ENCODE data around the gene ZNF888. TPM values are rescaled to one million over a fixed set of nuclear protein-coding genes. Genes with fewer than 3 reads are reported as not detected.
"Not testable (repeated sequence)": the region's sequence is repeated elsewhere in the genome, so short reads cannot be mapped to it uniquely, and the experiment has no call there.

Gene ZNF888
- polyA plus RNA-seq, 1 donor from 2014 or later = 2.1 TPM

DNA sequence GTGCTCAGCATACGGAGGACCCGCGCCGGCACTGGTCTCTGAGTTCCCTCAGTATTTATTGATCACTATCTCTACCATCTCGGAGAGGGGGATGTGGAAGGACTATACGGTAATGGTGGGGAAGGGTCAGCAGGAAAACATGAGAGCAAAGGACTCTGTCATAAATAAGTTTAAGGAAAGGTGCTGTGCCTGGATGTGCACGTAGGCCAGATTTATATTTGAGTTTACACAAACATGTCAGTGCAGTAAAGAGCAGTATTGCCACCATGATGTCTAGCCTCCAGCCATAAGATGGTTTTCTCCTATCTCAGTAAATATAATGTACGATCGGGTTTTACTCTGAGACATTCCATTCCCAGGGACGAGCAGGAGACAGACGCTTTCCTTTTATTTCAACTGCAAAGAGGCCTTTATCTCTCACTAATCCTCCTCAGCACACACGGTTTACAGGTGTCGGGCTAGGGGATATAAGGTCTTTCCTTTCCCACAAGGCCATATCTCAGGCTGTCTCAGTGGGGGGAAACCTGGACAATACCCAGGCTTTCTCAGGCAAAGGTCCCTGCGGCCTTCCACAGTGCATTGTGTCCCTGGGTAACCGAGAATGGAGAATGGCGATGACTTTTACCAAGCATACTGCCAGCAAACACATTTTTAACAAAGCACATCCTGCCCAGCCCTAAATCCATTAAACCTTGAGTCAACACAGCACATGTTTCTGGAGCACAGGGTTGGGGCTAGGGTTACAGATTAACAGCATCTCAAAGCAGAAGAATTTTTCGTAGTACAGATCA lies 21.7 kb upstream of the ZNF888 start:
- H3K27ac Mint-ChIP-seq = peak overlapping the region in 1 of 3 donors; percentile 47
- not testable (repeated sequence) for H3K27me3 Mint-ChIP-seq

DNA sequence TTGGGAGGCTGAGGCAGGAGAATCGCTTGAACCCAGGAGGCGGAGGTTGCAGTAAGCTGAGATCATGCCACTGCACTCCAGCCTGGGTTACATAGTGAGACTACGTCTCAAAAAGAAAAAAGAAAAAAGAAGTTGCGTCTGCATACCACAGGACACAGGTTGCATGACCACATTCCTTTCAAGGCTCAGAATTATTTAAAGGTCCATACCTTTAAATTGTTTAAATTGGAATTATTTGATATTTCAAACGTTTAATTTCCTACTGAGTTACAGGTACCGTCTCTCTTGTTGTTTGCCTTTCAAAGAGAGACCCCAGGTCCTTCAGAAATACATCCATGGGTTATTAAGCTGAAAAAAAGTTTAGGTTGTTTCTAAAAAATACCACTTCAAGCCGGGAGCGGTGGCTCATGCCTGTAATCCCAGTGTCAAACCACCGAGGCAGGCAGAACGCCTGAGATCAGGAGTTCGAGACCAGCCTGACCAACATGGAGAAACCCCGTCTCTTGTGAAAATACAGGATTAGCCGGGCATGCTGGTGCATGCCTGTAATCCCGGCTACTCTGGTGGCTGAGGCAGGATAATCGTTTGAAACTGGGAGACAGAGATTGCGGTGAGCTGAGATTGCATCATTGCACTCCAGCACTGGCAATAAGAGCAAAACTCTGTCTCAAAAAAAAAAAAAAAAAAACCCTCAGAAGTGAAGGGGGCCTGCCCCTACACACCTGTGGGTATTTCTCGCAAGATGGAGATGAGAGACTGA lies 20.8 kb upstream of the ZNF888 start:
- Mint-ChIP-seq H3K9me3 (peaks cover 0 to 12% (median 6%) of the 10 kb centered on the region in 3 donors), H3K36me3 (peaks cover 1% of the 10 kb centered on the region), H3K4me3 (peak overlapping the region in 2 of 4 donors; percentile 37 to 100), H3K4me1 (peaks cover under 1 to 11% (median 10%) of the 10 kb centered on the region in 3 donors), H3K27ac (peak overlapping the region in 1 of 3 donors; percentile 47), H3K27me3 (no peaks in the 10 kb centered on the region)

More for the DNA sequence above, 21.7 kb upstream of the ZNF888 start:
- Mint-ChIP-seq H3K9me3 (peaks cover 3 to 19% (median 7%) of the 10 kb centered on the region in 3 donors), H3K4me3 (peak overlapping the region in 3 of 4 donors; percentile 21 to 61 (median 60))
- H3K36me3 Mint-ChIP-seq, H3K4me1 Mint-ChIP-seq: not testable (repeated sequence)

DNA sequence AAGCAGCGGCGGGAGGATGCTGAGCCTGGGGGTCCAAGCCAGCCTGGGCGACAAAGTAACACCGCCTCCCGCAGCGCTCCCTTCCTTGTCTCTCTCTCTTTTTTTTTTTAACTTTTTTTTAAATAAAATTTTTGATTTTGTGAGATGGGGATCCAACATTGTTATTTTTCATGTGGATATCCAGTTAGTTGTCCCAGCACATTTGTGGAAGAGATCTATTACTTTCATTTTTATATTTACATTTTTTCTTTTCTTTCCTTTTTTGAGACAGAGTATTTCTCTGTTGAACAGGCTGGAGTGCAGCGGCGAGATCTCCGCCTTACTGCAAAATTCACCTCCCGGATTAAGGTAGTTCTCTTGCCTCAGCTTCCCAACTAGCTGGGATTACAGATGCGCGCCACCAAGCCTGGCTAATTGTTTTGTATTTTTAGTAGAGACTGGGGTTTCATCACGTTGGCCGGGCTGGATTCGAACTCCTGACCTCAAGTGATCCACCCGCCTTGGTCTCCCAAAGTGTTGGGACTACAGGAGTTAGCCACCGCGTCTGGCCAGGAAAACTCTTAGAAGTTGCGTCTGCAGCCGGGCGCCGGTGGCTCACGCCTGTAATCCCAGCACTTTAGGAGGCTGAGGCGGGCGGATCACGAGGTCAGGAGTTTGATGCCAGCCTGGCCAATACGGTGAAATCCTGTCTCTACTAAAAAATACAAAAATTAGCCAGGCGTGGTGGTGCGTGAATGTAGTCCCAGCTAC lies 20.1 kb upstream of the ZNF888 start:
- H3K9me3 Mint-ChIP-seq = peaks cover 0 to 16% (median 8%) of the 10 kb centered on the region in 3 donors
- H3K4me3 Mint-ChIP-seq = peak overlapping the region; percentile 92 to 100 (median 98)
- no peaks in the 10 kb centered on the region for H3K27me3 Mint-ChIP-seq
- peak overlapping the region in 2 of 3 donors; percentile 84 to 96 for H3K27ac Mint-ChIP-seq
- H3K36me3 Mint-ChIP-seq = peaks cover 3% of the 10 kb centered on the region
- H3K4me1 Mint-ChIP-seq = peaks cover 8 to 17% (median 10%) of the 10 kb centered on the region in 3 donors

DNA sequence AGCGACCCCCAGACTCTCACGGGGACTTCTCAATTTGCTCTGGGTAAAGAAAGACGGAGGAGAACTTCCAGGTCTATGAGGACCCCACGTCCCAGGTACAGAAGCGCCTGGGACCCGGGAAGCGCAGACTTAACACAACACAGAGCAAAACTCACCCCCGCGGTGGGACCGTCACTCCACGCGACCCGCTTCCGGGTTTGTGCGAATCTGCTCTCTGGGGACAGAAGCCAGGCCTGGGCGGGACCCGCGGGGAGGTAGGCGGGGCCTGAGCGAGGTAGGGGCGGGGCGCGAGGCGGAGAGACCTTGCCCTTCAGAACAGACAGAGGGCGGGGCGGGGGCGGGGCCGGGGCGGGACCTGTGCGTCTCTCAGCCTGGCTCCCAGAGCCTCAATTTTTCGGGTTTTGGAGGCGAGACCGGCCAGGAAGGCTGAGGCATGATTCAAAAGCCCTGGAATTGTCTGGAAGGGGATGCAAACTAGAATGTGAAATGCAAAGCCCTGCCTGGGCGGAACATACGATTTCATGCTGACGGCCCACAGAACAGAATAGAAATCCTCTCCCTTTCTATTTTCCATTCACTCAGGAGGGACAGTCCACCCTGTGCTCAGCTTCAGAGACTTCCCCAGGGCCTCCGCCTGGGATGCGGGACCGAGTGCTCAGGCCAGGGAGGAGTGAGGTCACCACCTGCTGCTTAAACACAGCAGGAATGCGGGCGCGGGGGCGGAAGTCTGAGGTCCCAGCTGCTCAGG lies 19.3 kb upstream of the ZNF888 start:
- H3K36me3 Mint-ChIP-seq = peaks cover 6% of the 10 kb centered on the region
- peaks cover 8 to 17% (median 12%) of the 10 kb centered on the region in 3 donors for H3K4me1 Mint-ChIP-seq
- H3K27ac Mint-ChIP-seq = peak overlapping the region; percentile 84 to 96 (median 96)
- H3K9me3 Mint-ChIP-seq = peaks cover 0 to 16% (median 9%) of the 10 kb centered on the region in 3 donors
- peak overlapping the region; percentile 92 to 100 (median 98) for H3K4me3 Mint-ChIP-seq
- no peaks in the 10 kb centered on the region for H3K27me3 Mint-ChIP-seq

DNA sequence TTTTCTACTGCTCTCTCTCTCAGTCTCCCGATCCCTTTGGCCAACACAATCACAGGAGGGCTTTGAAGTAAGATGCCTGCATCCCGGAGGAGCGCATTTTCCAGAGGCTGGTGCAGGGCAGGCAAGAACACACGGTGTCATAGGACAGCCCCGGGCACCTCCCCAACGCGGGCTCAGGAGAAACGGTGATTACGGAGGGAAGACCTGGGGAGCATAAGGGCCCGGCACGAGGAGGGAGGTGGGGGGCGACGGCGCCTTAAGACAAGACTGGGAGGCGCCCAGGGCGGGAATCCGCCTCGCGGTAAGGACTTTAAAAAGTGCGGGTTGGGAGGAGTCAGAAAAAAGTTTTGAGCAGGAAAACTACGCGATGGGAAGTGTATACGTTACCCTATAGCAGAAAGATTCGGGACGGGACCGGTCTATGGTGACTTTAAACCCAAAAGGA lies 18.7 kb upstream of the ZNF888 start:
- Mint-ChIP-seq H3K4me3 (peak overlapping the region; percentile 92 to 100 (median 98)), H3K36me3 (peaks cover 7% of the 10 kb centered on the region), H3K27ac (peak overlapping the region; percentile 84 to 96 (median 96)), H3K27me3 (no peaks in the 10 kb centered on the region), H3K9me3 (peaks cover 0 to 16% (median 5%) of the 10 kb centered on the region in 3 donors), H3K4me1 (peaks cover 8 to 17% (median 12%) of the 10 kb centered on the region in 3 donors)

DNA sequence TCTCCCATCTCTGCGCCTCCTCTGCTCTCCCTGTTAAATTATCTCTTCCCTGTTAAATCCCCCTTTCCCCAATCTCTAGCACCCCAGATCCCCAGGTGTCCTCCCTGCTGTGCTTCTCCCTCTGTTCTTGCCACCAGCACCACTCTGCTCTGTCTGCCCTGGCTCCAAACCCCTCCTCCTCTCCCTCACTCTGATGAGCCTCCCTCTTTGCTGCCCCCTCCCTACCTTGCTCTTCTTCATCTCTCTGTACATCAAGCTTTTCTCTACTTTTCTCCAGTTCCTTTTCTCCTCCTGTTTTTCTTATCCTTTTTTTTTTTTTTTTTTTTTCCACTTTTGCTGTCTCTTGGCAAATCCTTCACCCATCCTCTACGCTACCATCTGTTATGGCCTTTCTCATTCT lies 18.3 kb upstream of the ZNF888 start:
- Mint-ChIP-seq H3K9me3 (peaks cover 0 to 19% (median 5%) of the 10 kb centered on the region in 3 donors), H3K4me1 (peaks cover 8 to 17% (median 12%) of the 10 kb centered on the region in 3 donors), H3K4me3 (peak overlapping the region; percentile 92 to 100 (median 98)), H3K27ac (peak overlapping the region in 2 of 3 donors; percentile 84 to 96)
- not testable (repeated sequence) for H3K36me3 Mint-ChIP-seq, H3K27me3 Mint-ChIP-seq

DNA sequence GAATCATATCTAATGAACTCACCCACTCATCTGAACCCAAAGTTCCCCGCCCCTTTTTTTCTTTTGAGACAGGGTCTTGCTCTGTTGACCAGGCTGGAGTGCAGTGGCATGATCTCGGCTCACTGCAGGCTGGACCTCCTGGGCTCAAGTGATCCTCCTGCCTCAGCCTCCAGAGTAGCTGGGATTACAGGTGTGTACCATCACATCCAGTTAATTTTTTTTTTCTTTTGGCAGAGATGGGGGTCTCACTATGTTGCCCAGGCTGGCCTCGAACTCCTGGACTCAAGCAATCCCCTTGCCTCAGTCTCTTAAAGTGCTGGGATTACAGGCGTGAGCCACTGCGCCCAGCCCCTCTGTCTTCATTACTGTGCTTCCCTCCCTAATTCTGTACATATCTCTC lies 17.7 kb upstream of the ZNF888 start:
- peaks cover 0 to 22% (median 3%) of the 10 kb centered on the region in 3 donors for H3K9me3 Mint-ChIP-seq
- not testable (repeated sequence) for H3K27me3 Mint-ChIP-seq, H3K36me3 Mint-ChIP-seq
- peak overlapping the region in 1 of 3 donors; percentile 84 for H3K27ac Mint-ChIP-seq
- H3K4me1 Mint-ChIP-seq = peaks cover 8 to 17% (median 12%) of the 10 kb centered on the region in 3 donors
- H3K4me3 Mint-ChIP-seq = peak overlapping the region; percentile 92 to 100 (median 98)

DNA sequence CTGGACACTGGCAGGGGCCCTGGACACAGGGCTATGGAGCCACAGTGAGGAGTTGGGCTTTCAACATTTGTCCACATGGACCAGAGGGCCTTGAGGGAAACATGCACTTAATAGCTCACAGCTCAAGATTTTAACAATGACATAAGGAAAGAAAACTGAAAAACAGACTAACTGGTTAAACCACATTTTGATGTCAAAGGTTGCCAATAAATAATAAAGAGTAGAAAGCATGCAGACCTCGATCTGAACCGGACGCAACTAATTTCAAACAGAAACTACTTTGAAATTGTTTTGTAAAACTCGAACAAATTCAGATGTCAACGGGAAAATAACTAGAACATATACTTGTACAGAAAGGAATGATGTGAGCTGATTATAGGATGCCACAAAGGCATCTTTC lies 15.5 kb upstream of the ZNF888 start:
- Mint-ChIP-seq H3K4me3 (peak overlapping the region in 2 of 4 donors; percentile 39 to 74), H3K27me3 (no peaks in the 10 kb centered on the region), H3K4me1 (peaks cover 8 to 17% (median 12%) of the 10 kb centered on the region in 3 donors), H3K9me3 (peaks cover 0 to 12% (median 5%) of the 10 kb centered on the region in 3 donors), H3K27ac (no peak overlapping the region), H3K36me3 (peaks cover 8% of the 10 kb centered on the region)

DNA sequence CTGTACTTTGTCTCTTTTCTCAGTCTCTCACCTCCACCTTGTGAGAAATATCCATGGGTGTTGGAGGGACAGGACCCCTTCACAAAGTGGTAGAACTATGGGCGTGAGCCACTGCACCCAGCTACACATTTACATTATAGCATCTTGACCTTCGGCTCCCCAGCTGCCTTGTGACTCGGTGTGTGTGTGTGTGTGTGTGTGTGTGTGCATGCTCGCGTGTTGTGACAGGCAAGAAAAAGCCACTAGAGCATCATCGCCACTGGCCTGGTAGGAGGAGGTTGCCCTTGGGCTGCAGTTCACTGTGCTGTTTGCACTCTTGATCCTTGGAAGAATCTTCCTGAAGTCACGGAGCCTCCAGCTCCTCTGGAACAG lies 13.7 kb upstream of the ZNF888 start:
- H3K4me1 Mint-ChIP-seq = peaks cover 13 to 17% (median 15%) of the 10 kb centered on the region in 3 donors

DNA sequence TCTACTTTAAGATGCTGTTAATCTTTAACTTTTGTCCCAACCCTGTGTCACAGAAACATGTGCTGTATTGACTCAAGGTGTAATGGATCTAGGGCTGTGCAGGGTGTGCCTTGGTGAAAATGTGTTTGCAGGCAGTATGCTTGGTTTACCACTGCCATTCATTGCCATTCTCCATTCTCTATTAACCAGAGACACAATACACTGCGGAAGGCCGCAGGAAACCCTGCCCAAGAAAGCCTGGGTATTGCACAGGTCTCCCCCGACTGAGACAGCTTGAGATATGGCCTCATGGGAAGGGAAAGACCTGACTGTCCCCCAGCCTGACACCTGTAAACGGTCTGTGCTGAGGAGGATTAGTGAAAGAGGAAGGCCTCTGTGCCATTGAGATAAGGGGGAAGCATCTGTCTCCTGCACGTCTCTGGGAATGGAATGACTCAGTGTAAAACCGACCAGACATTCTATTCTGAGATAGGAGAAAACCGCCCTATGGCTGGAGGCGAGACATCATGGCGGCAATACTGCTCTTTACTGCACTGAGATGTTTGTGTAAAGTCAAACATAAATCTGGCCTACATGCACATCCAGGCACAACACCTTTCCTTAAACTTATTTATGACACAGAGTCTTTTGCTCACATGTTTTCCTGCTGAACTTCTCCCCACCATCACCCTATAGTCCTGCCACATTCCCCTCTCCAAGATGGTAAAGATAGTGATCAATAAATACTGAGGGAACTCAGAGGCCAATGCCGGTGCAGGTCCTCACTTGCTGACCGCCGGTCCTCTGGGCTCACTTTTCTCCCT lies 13.1 kb upstream of the ZNF888 start:
- H3K27ac Mint-ChIP-seq = no peak overlapping the region
- H3K9me3 Mint-ChIP-seq = peaks cover 2 to 21% (median 5%) of the 10 kb centered on the region in 3 donors
- peak overlapping the region in 1 of 4 donors; percentile 4 for H3K4me3 Mint-ChIP-seq
- no peaks in the 10 kb centered on the region for H3K27me3 Mint-ChIP-seq
- H3K36me3 Mint-ChIP-seq = peaks cover 23% of the 10 kb centered on the region
- peaks cover 8 to 15% (median 12%) of the 10 kb centered on the region in 3 donors for H3K4me1 Mint-ChIP-seq

More for the DNA sequence above, 13.7 kb upstream of the ZNF888 start:
- H3K4me3 Mint-ChIP-seq = peak overlapping the region in 1 of 4 donors; percentile 4
- peaks cover 18% of the 10 kb centered on the region for H3K36me3 Mint-ChIP-seq
- no peaks in the 10 kb centered on the region for H3K27me3 Mint-ChIP-seq
- no peak overlapping the region for H3K27ac Mint-ChIP-seq
- H3K9me3 Mint-ChIP-seq = peaks cover 2 to 19% (median 5%) of the 10 kb centered on the region in 3 donors

DNA sequence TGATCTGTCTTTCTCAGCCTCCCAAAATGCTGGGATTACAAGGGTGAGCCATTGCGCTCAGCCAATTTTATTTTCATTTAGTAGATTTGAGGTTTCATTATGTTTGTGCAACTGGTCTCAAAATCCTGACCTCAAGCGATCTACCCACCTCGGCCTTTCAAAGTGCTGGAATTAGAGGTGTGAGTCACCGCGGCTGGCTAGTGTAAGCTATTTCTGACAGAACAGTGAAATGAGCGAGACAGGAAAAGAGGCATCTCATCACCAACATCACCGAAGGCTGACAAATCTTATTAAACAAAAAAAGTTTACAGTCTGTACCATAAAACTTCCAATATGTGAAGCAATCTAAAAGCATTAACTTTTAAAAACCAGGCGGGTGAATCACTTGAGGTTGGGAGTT lies 12.2 kb upstream of the ZNF888 start:
- peaks cover 2 to 21% (median 5%) of the 10 kb centered on the region in 3 donors for H3K9me3 Mint-ChIP-seq
- H3K36me3 Mint-ChIP-seq = peaks cover 23% of the 10 kb centered on the region
- H3K27me3 Mint-ChIP-seq = no peaks in the 10 kb centered on the region
- H3K4me1 Mint-ChIP-seq = peaks cover 4 to 15% (median 9%) of the 10 kb centered on the region in 3 donors
- H3K27ac Mint-ChIP-seq = no peak overlapping the region
- H3K4me3 Mint-ChIP-seq = peak overlapping the region in 1 of 4 donors; percentile 37

DNA sequence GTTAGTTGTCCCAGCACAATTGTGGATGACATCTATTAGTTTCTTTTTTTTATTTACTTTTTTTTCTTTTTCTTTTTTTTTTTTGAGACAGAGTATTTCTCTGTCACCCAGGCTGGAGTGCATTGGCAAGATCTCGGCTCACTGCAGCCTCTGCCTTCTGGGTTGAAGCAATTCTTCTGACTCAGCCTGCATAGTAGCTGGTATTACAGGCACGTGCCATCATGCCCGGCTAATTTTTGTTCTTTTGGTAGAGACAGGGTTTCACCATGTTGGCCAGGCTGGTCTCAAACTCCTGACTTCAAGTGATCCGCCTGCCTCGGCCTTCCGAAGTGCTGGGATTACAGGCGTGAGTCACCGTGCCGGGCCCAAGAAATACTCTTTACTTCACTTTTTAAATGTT lies 1.4 kb upstream of the ZNF888 start:
- H3K9me3 Mint-ChIP-seq = peaks cover 0 to 10% (median 2%) of the 10 kb centered on the region in 3 donors
- H3K27ac Mint-ChIP-seq, H3K27me3 Mint-ChIP-seq: not testable (repeated sequence)
- peaks cover 14 to 17% (median 15%) of the 10 kb centered on the region in 3 donors for H3K4me1 Mint-ChIP-seq
- peaks cover 15% of the 10 kb centered on the region for H3K36me3 Mint-ChIP-seq
- peak overlapping the region in 2 of 4 donors; percentile 8 to 40 for H3K4me3 Mint-ChIP-seq
